ENCODE measurements around the gene SLC6A1. TPM values are rescaled to one million over a fixed set of nuclear protein-coding genes. Genes with fewer than 3 reads are reported as not detected.
A peak's percentile ranks its signal among the peaks of the same experiment; 100 is the strongest.

Gene SLC6A1
- polyA plus RNA-seq, 2 of the 4 experiments (the other 2 are of a cell fraction) = not detected

DNA sequence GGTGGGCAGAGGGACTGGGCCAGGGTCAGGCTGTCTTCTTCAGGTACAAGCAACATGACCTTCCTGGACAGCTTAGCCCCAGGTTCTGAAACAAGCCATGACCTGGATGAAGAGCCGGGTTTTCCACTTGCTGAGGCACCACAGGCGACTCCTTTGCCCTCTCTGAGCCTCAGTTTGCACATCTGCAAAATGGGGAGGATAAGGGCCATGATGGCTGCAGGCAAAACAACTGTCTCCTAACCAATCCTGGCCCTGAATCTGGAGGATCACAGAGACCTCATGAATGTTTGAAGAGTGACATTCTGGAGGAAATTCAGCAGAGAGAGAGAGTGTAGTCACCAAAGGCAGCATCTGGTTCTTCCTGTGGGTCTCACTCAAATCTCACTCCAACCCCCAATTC, 8.0 kb downstream of the SLC6A1 start:
- Histone ChIP-seq H3K4me1 (peaks cover 24% of the 10 kb centered on the region), H3K9me3 (no peaks in the 10 kb centered on the region), H3K27ac (no peak overlapping the region), H3K4me2 (no peak overlapping the region), H3K4me3 (no peak overlapping the region)
- TF ChIP-seq RNF2 (IDR thresholded peaks at IDR 0.05; ENCODE audit: borderline replicate concordance, low read depth) (no peak), RARB (CRISPR knock-in tag; IDR thresholded peaks at IDR 0.05) (no peak), POLR2AphosphoS2 (conservative IDR thresholded peaks at IDR 0.05; ENCODE audit: low read length) (no peak)
- ATAC-seq (no peak), FAIRE-seq (no peak), DNase-seq (ENCODE audit: low read depth in 1 of 2, low spot score in 1 of 2) (no peak)
- POLR2A ChIA-PET = no interaction called here
- 10% methylated on average over 2 of the region's 2 CpGs for WGBS (ENCODE audit: missing lambda C conversion rate)
- CTCF ChIA-PET = interaction anchor here (1.6 to 4.9 kb wide), 4 partner anchors 17 to 59 kb away, joined by 5 to 21 read pairs (median 11); no protein-coding TSS in a partner anchor

DNA sequence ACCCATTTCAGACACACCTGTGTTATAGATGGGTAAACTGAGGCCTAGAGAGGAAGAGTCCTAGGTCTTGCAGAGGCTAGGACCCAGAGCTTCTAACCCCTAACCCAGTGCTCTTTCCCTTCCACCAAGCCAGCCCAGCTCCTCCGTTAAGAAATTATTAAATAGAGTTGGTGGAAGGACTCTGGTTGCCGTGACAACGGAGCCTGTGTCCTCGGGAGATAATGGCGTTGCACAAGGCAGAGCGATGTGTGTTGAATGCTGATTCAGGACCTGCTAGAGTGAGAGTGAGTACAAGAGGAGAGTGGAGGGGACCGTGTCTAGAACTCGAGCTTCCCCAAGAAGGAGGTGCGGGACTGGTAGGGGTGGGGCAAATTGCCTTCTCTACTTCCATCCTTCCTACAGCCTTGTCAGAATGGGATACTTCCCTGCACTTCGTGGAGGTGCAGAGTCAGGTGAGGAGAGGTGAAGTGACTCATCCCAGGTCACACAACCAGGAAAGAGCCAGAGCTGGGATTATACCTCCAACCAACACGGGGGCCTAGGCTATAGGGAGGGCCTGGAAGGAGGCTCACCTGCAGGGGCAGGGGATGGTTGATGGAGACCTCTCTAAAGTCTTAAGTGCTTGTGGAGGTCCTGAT, 8.6 kb downstream of the SLC6A1 start:
- DNase-seq (ENCODE audit: low read depth in 1 of 2, low spot score in 1 of 2) (peak in 1 of 2 experiments; percentile 14), ATAC-seq (peak in 1 of 2 experiments; percentile 20; a peak in 2 of 6 replicates), FAIRE-seq (no peak)
- ChIA-PET CTCF (interaction anchor here (1.0 to 4.9 kb wide), 6 partner anchors 8 to 58 kb away, joined by 3 to 21 read pairs (median 6); partner anchors contain the start of gene SLC6A1), POLR2A (no interaction called here)
- Histone ChIP-seq H3K4me2 (no peak overlapping the region), H3K9me3 (no peaks in the 10 kb centered on the region), H3K27ac (no peak overlapping the region), H3K4me3 (no peak overlapping the region), H3K4me1 (peaks cover 24% of the 10 kb centered on the region)
- peak; percentile 8 for TF ChIP-seq MAFK (IDR thresholded peaks at IDR 0.05; ENCODE audit: partially characterized antibody)
- TF ChIP-seq RARB (CRISPR knock-in tag; IDR thresholded peaks at IDR 0.05) = no peak
- 32% methylated on average over 11 of the region's 11 CpGs for WGBS (ENCODE audit: missing lambda C conversion rate)

DNA sequence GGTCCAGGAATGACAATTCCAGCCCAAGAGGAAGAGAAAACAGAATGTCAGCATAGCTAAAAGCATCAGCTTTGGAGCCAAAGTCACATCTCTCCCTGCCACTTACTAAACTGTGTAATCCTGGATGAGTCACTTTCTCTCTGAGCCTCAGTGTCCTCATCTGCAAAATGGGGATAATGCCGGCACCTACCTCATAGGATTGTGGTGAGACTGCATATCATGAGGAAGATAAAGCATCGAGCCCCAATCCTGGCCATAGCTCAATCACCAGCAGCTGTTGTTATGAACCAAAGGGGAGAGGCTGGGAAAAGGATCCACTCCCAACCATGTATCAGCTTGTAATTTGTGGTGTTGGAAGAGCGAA, 9.1 kb downstream of the SLC6A1 start:
- no peak overlapping the region for H3K4me3 ChIP-seq
- H3K9me3 ChIP-seq = no peaks in the 10 kb centered on the region
- POLR2A ChIA-PET = no interaction called here
- ATAC-seq (no peak), DNase-seq (ENCODE audit: low read depth in 1 of 2, low spot score in 1 of 2) (no peak), FAIRE-seq (no peak)
- CTCF ChIA-PET = interaction anchor here (1.0 to 4.9 kb wide), 6 partner anchors 9 to 58 kb away, joined by 3 to 21 read pairs (median 6); partner anchors contain the start of gene SLC6A1
- TF ChIP-seq CHD4 (IDR thresholded peaks at IDR 0.05; ENCODE audit: borderline replicate concordance) (no peak), TFCP2L1 (CRISPR knock-in tag; IDR thresholded peaks at IDR 0.05) (no peak), ZFP36 (IDR thresholded peaks at IDR 0.05; ENCODE audit: borderline replicate concordance, partially characterized antibody) (no peak), RARB (CRISPR knock-in tag; IDR thresholded peaks at IDR 0.05) (no peak), CBX8 (IDR thresholded peaks at IDR 0.05) (no peak), RNF2 (IDR thresholded peaks at IDR 0.05; ENCODE audit: borderline replicate concordance, low read depth) (no peak), RFX5 (IDR thresholded peaks at IDR 0.05) (no peak)
- TF ChIP-seq, protein P1, sequence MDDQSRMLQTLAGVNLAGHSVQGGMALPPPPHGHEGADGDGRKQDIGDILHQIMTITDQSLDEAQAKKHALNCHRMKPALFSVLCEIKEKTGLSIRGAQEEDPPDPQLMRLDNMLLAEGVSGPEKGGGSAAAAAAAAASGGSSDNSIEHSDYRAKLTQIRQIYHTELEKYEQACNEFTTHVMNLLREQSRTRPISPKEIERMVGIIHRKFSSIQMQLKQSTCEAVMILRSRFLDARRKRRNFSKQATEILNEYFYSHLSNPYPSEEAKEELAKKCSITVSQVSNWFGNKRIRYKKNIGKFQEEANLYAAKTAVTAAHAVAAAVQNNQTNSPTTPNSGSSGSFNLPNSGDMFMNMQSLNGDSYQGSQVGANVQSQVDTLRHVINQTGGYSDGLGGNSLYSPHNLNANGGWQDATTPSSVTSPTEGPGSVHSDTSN (IDR thresholded peaks at IDR 0.05) = no peak
- H3K4me2 ChIP-seq = no peak overlapping the region
- H3K27ac ChIP-seq = no peak overlapping the region
- WGBS (ENCODE audit: missing lambda C conversion rate) = 54% methylated on average over 3 of the region's 3 CpGs
- H3K4me1 ChIP-seq = peaks cover 24% of the 10 kb centered on the region

DNA sequence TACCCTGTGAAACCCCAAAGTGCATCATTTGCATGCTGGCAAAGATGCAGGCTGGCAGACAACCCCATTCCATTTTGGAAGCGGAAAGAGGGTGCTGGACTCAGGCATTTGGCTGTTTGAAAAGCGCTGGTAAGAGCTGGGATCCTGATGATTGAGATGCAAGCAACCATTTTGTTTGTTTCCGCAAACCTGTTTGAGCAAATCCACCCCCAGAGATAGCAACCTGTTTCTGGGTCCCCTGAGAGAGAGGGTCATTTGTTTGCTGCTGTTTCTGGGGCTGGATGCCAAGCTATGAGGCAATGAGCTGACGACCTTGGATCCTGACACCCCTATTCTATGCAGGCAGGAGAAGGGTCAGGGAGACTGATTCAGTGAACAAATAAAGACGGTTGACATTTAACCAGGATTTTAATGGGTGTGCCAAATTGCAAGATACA, 9.8 kb downstream of the SLC6A1 start:
- ATAC-seq (no peak), FAIRE-seq (no peak), DNase-seq (ENCODE audit: low read depth in 1 of 2, low spot score in 1 of 2) (no peak)
- H3K9me3 ChIP-seq = no peaks in the 10 kb centered on the region
- peaks cover 24% of the 10 kb centered on the region for H3K4me1 ChIP-seq
- no peak overlapping the region for H3K4me3 ChIP-seq
- no peak for TF ChIP-seq NPAS2 (CRISPR knock-in tag; IDR thresholded peaks at IDR 0.05; ENCODE audit: borderline replicate concordance)
- no peak for TF ChIP-seq MAZ (IDR thresholded peaks at IDR 0.05; ENCODE audit: borderline replicate concordance, low read depth, low read length)
- TF ChIP-seq CEBPB (IDR thresholded peaks at IDR 0.05) = 0 out of 4 replicates have a peak, but pooled peaks of 1 of the 2 experiments have one; percentile 18
- TF ChIP-seq FOSL2 (IDR thresholded peaks at IDR 0.05) = peak; percentile 24; the same call in 1 of the 2 replicates
- no peak for TF ChIP-seq FOSL2 (CRISPR knock-in tag; IDR thresholded peaks at IDR 0.05)
- TF ChIP-seq, protein P1 (IDR thresholded peaks at IDR 0.05) = no peak
- TF ChIP-seq HEYL (CRISPR knock-in tag; IDR thresholded peaks at IDR 0.05) = no peak
- no peak for TF ChIP-seq EP300 (IDR thresholded peaks at IDR 0.05)
- 31% methylated on average over 5 of the region's 5 CpGs for WGBS (ENCODE audit: missing lambda C conversion rate)
- peak overlapping the region; percentile 54 for H3K4me2 ChIP-seq
- CTCF ChIA-PET = interaction anchor here (1.0 to 4.9 kb wide), 5 partner anchors 9 to 264 kb away, joined by 3 to 21 read pairs (median 4); partner anchors contain the start of gene SLC6A1
- H3K27ac ChIP-seq = no peak overlapping the region
- POLR2A ChIA-PET = no interaction called here

Data from A549 (cell line).